K562 treated with DMSO at 1 percent for 12 hours (cell line): Measurements from ENCODE around the gene OR5AP2. TPM values are rescaled to one million over a fixed set of nuclear protein-coding genes. Genes with fewer than 3 reads are reported as not detected.

Source experiments
- total RNA-seq: library from RNA; unstranded; fragments of 300-600 nt; gene quantifications from 2 replicates; pipeline ENCODE4 v1.2.3, GENCODE V29; 2022; ENCODE audit not compliant: insufficient read depth

Gene OR5AP2
- total RNA-seq, result not detected in 2 replicates

DNA sequence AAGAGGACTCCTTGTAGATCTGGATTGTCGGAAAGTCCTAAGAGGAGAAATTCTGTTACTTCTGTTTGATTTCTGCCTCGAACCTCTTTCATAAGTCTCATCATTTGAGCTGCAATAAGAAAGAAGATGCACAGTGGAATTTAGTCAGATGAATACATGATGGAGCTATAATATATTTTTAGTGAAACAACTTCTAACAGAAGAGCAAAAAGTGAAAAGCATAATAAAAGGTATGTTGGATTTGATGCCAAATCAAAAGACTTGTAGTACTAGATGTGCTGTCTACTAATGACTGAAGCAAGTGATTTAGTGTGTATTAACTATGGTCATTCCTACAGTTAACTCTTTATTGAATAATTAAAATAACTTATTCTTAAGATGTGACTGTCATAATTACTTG is at the start of gene OR5AP2:
Gene OR5AP2 (minus strand): TSS at position 101 of the 400 bp plus-strand sequence. CDS start 0 bp downstream, at position 101.

DNA sequence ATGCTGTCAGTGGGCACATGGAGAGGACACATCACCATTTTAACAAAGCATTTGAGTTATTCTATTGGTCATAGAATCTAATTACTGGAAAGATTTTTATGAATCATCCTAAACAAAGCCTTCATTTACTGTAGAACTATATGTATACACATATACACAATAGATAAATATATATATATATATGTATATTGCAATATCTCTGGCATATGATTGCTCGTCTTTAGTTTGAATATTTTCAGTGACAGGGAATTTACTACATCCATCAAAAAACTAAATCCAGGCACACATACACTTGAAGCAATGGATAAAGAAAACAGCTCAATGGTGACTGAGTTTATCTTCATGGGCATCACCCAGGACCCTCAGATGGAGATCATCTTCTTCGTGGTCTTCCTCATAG is 21.1 kb upstream of the OR5AP2 start, which contains the start of gene OR5AR1:
Gene OR5AR1 (plus strand): TSS at position 301 of the 400 bp plus-strand sequence. CDS start 0 bp downstream, at position 301.

Other genes with a start within 250 kb of the OR5AP2 start
- gene OR5AL1, start 229.7 kb downstream of the OR5AP2 start, total RNA-seq, result not detected in 2 replicates
- gene OR5M3, start 169.1 kb downstream of the OR5AP2 start, total RNA-seq, result not detected in 2 replicates
- not detected in 2 replicates for gene OR5M8, start 151.1 kb downstream of the OR5AP2 start, total RNA-seq
- not detected in 2 replicates for gene OR5M11, start 99.2 kb downstream of the OR5AP2 start, total RNA-seq
- not detected in 2 replicates for gene OR5M10, start 64.7 kb downstream of the OR5AP2 start, total RNA-seq
- gene OR5M1, start 27.6 kb downstream of the OR5AP2 start, total RNA-seq, result not detected in 2 replicates
- not detected in 2 replicates for gene OR5AR1, start 21.2 kb upstream of the OR5AP2 start, total RNA-seq
- not detected in 2 replicates for gene OR9G1, start 56.7 kb upstream of the OR5AP2 start, total RNA-seq
- gene OR9G4, start 106.3 kb upstream of the OR5AP2 start, total RNA-seq, result not detected in 2 replicates